Measurements from ENCODE around the gene NID1. TPM values are rescaled to one million over a fixed set of nuclear protein-coding genes. Genes with fewer than 3 reads are reported as not detected.

The NID1 gene
- total and polyA plus RNA-seq, 9 of the 15 experiments (the other 6 are each of a cell fraction or from before 2014, with no cell fraction given): 0.22 TPM; not detected in 8

- ChIA-PET POLR2A (no interaction called here), CTCF (ENCODE audit: low intra/inter-chr PET ratio) (no interaction called here)
- no peaks in the 10 kb centered on the region for H3K4me1 ChIP-seq (replicated peaks in 1 of 2; ENCODE audit: control insufficient read depth in 2 of 2, insufficient read depth in 2 of 2, low read length in 2 of 2)
- no peak overlapping the region for H3K9ac ChIP-seq (ENCODE audit: insufficient read depth in 1 of 2, low read depth in 2 of 2, low read length in 2 of 2)
- 0% methylated on average over 3 of the region's 3 CpGs for WGBS (ENCODE audit: insufficient coverage, low coverage, missing lambda C conversion rate)
- H3K79me2 ChIP-seq (ENCODE audit: control insufficient read depth, insufficient read depth, low read length): no peaks in the 10 kb centered on the region
- H3K36me3 ChIP-seq (ENCODE audit: control insufficient read depth, insufficient read depth, low read length): no peaks in the 10 kb centered on the region
- ATAC-seq: no peak
- no peak for DNase-seq (ENCODE audit: extremely low read depth in 1 of 4, low spot score in 3 of 4)
- no peaks in the 10 kb centered on the region for H3K9me3 ChIP-seq (replicated peaks; ENCODE audit: control insufficient read depth, insufficient read depth, low read depth, low read length)
- H3K4me3 ChIP-seq: no peak overlapping the region
- no peak for FAIRE-seq
- H4K20me1 ChIP-seq (replicated peaks; ENCODE audit: control insufficient read depth, insufficient read depth, low read length): no peaks in the 10 kb centered on the region
- intact Hi-C loops (cut with micrococcal nuclease): no loop called here
- H3K9me1 ChIP-seq (ENCODE audit: control insufficient read depth, insufficient read depth, low read length): no peaks in the 10 kb centered on the region
- no peak for TF ChIP-seq SRSF3 (IDR thresholded peaks at IDR 0.05; ENCODE audit: insufficient read depth, low read length)
- TF ChIP-seq, protein P1, sequence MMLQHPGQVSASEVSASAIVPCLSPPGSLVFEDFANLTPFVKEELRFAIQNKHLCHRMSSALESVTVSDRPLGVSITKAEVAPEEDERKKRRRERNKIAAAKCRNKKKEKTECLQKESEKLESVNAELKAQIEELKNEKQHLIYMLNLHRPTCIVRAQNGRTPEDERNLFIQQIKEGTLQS (IDR thresholded peaks at IDR 0.05): no peak
- TF ChIP-seq, protein P1 (CRISPR knock-in tag; conservative IDR thresholded peaks at IDR 0.05): no peak
- no peak for TF ChIP-seq SMARCE1 (IDR thresholded peaks at IDR 0.05)
- no peak for TF ChIP-seq HMGN3 (IDR thresholded peaks at IDR 0.05; ENCODE audit: borderline replicate concordance, extremely low read depth, insufficient read length, low read depth, low read length)
- no peak for TF ChIP-seq DMBX1 (CRISPR knock-in tag; IDR thresholded peaks at IDR 0.05; ENCODE audit: borderline replicate concordance)
- TF ChIP-seq KHSRP (IDR thresholded peaks at IDR 0.05): no peak
- no peak for TF ChIP-seq ZBTB1 (CRISPR knock-in tag; IDR thresholded peaks at IDR 0.05; ENCODE audit: borderline replicate concordance, low read depth)
- H3K27me3 ChIP-seq (ENCODE audit: control insufficient read depth in 2 of 2, insufficient read depth in 2 of 2, low read length in 2 of 2): peaks cover 13 to 42% of the 10 kb centered on the region in 2 experiments; a peak in 4 of 5 replicates
- in situ Hi-C loops (cut with MboI): no loop called here
- no peak overlapping the region for H2AFZ ChIP-seq (ENCODE audit: low read depth, low read length)
- no TSS peak for BruUV-seq (replicated peaks)
- no peak overlapping the region for H3K27ac ChIP-seq (ENCODE audit: extremely low read depth, low read depth, low read length)
- no peak overlapping the region for H3K4me2 ChIP-seq (ENCODE audit: insufficient read depth, low read length)
Observed at GRCh38 chr1:235980976-235981375, 83.9 kb downstream of the NID1 start.

Measured in K562 (cell line).